ENCODE results near the gene ARHGEF40. TPM values are rescaled to one million over a fixed set of nuclear protein-coding genes. Genes with fewer than 3 reads are reported as not detected.

The ARHGEF40 gene
- total RNA-seq, 1 experiment from 2014 or later = 71.4 TPM

GRCh38 chr14:21118933-21119332 lies 48.8 kb downstream of the ARHGEF40 start:
- Histone ChIP-seq H3K9ac (ENCODE audit: extremely low read depth, insufficient read length, low read length) (no peak overlapping the region), H3K79me2 (ENCODE audit: insufficient read depth, low read length) (no peaks in the 10 kb centered on the region), H3K27me3 (ENCODE audit: insufficient read depth, low read length) (no peaks in the 10 kb centered on the region), H4K91ac (ENCODE audit: insufficient read length, low read depth, low read length) (no peak overlapping the region), H2BK12ac (ENCODE audit: insufficient read length, low read depth, low read length) (no peak overlapping the region), H2BK20ac (ENCODE audit: low read depth, low read length, poor library complexity, severe bottlenecking) (no peak overlapping the region), H2BK5ac (ENCODE audit: insufficient read length, low read length) (no peak overlapping the region), H2AK5ac (ENCODE audit: insufficient read length, low read length) (no peak overlapping the region), H3K4me1 (ENCODE audit: insufficient read depth, low read length) (no peaks in the 10 kb centered on the region), H4K20me1 (ENCODE audit: control insufficient read depth, insufficient read depth, insufficient read length) (no peaks in the 10 kb centered on the region), H4K8ac (replicated peaks; ENCODE audit: insufficient read length, low read depth, low read length) (no peak overlapping the region), H2BK120ac (ENCODE audit: low read depth, low read length, poor library complexity, severe bottlenecking) (no peak overlapping the region), H3T11ph (ENCODE audit: low read length) (no peak overlapping the region), H2BK15ac (ENCODE audit: low read depth, low read length) (no peak overlapping the region), H3K23me2 (ENCODE audit: insufficient read length, low read depth, low read length, poor library complexity, severe bottlenecking) (no peaks in the 10 kb centered on the region), H3K18ac (ENCODE audit: insufficient read length, low read depth, low read length) (no peak overlapping the region), H3K23ac (ENCODE audit: insufficient read length, low read depth, low read length) (no peak overlapping the region), H4K5ac (ENCODE audit: insufficient read length, low read depth, low read length) (no peak overlapping the region), H3K9me3 (ENCODE audit: control insufficient read depth, low read depth, low read length) (no peaks in the 10 kb centered on the region), H3K14ac (ENCODE audit: insufficient read depth, low read length) (no peak overlapping the region), H3K79me1 (ENCODE audit: insufficient read depth, low read depth, low read length, poor library complexity, severe bottlenecking) (no peaks in the 10 kb centered on the region), H2AFZ (ENCODE audit: low read length) (no peak overlapping the region), H3K4ac (ENCODE audit: low read depth, low read length) (no peak overlapping the region), H3K56ac (ENCODE audit: insufficient read length, low read depth, low read length) (no peak overlapping the region), H3K4me2 (ENCODE audit: insufficient read depth, insufficient read length, low read length) (no peak overlapping the region), H3K27ac (ENCODE audit: insufficient read length, low read depth, low read length) (no peak overlapping the region)
- no peak for TF ChIP-seq CTCF (conservative IDR thresholded peaks at IDR 0.05)
- Mint-ChIP-seq H3K27ac (no peak overlapping the region), H3K27me3 (ENCODE audit: low read depth) (no peaks in the 10 kb centered on the region), H3K9me3 (no peaks in the 10 kb centered on the region), H3K36me3 (ENCODE audit: insufficient read depth in 1 of 3, low read depth in 3 of 3) (no peaks in the 10 kb centered on the region), H3K4me1 (peaks cover 6% of the 10 kb centered on the region in 2 experiments), H3K4me3 (no peak overlapping the region)
- WGBS (ENCODE audit: extremely low coverage, insufficient read length, low lambda C conversion rate) = no CpG with 5 or more reads among the region's 3 CpGs
- no peak for DNase-seq
